Suprapubic skin (tissue), 4 donors: Measurements from ENCODE around the gene ABCA7. TPM values are rescaled to one million over a fixed set of nuclear protein-coding genes. Genes with fewer than 3 reads are reported as not detected.

Source experiments
- DNase-seq, 2 donors: peaks; one replicate each; pipeline ENCODE4 v3.0.0-alpha.2; 2019; ENCODE audit warnings: low spot score in 2 of 2
- H3K27ac ChIP-seq: fragments of 200-600 bp; sonication (generic); one replicate; pipeline ENCODE4 v1.5.1; 2019
- H3K27me3 ChIP-seq: fragments of 200-600 bp; sonication (generic); one replicate; pipeline ENCODE4 v1.5.1; 2019
- H3K36me3 ChIP-seq: fragments of 200-600 bp; sonication (generic); one replicate; pipeline ENCODE4 v1.5.1; 2019
- H3K4me1 ChIP-seq: fragments of 200-600 bp; sonication (generic); one replicate; pipeline ENCODE4 v1.5.1; 2019
- H3K4me3 ChIP-seq: fragments of 200-600 bp; sonication (generic); one replicate; pipeline ENCODE4 v1.5.1; 2019; ENCODE audit warnings: mild to moderate bottlenecking
- H3K9me3 ChIP-seq: fragments of 200-600 bp; sonication (generic); one replicate; pipeline ENCODE4 v1.5.1; 2019
- CTCF ChIP-seq, 2 donors: fragments of 200-600 bp in 1 of 2; fragments of 450-650 bp in 1 of 2; sonication (generic) in 1 of 2; IDR thresholded peaks; one replicate each; pipeline ENCODE4 v1.5.1; 2016 to 2019; ENCODE audit warnings: antibody characterized with exemption in 2 of 2, mild to moderate bottlenecking in 1 of 2, moderate library complexity in 1 of 2
- EP300 ChIP-seq: sonication (generic); formaldehyde crosslinking; IDR thresholded peaks from one replicate; pipeline ENCODE4 v1.6.1; 2017; ENCODE audit warnings: antibody characterized with exemption
- POLR2A ChIP-seq, 2 donors: fragments of 450-650 bp; IDR thresholded peaks; one replicate each; pipeline ENCODE4 v1.6.1; 2017; ENCODE audit warnings: antibody characterized with exemption in 2 of 2, mild to moderate bottlenecking in 2 of 2, moderate library complexity in 2 of 2
- POLR2AphosphoS5 ChIP-seq, 3 donors: sonication (generic); formaldehyde crosslinking; IDR thresholded peaks; one replicate each; pipeline ENCODE4 v1.6.1; 2017; ENCODE audit warnings: antibody characterized with exemption in 3 of 3
- WGBS: methylation state at CpG from one replicate; pipeline ENCODE4 v1.1.5; 2018; 5-methylcytosine and 5-hydroxymethylcytosine counted together
- total RNA-seq, 4 donors: library from RNA; depleted of rRNA; stranded (reverse); fragments of >200 nt; gene quantifications; one replicate each; pipeline ENCODE4 v1.1.0, GENCODE V29; 2016

The ABCA7 gene
- total RNA-seq, 4 donors from 2014 or later: 29.8 to 97.6 (median 47.5) TPM

GRCh38 chr19:1089891-1090290 lies 50.0 kb downstream of the ABCA7 start:
- H3K9me3 ChIP-seq: no peaks in the 10 kb centered on the region
- H3K4me3 ChIP-seq: no peak overlapping the region
- peaks cover 51% of the 10 kb centered on the region for H3K4me1 ChIP-seq
- no peaks in the 10 kb centered on the region for H3K27me3 ChIP-seq
- peaks cover 54% of the 10 kb centered on the region for H3K36me3 ChIP-seq
- WGBS: 84% methylated on average over 6 of the region's 22 CpGs
- no peak for TF ChIP-seq POLR2A (IDR thresholded peaks at IDR 0.05)
- TF ChIP-seq POLR2AphosphoS5 (IDR thresholded peaks at IDR 0.05): no peak
- no peak for TF ChIP-seq EP300
- no peak for TF ChIP-seq CTCF (IDR thresholded peaks at IDR 0.05)
- DNase-seq: no peak
- H3K27ac ChIP-seq: peak overlapping the region; percentile 11

GRCh38 chr19:1090731-1091543 lies 51.0 kb downstream of the ABCA7 start:
- TF ChIP-seq CTCF (IDR thresholded peaks at IDR 0.05) (no peak), EP300 (no peak), POLR2A (IDR thresholded peaks at IDR 0.05) (no peak), POLR2AphosphoS5 (IDR thresholded peaks at IDR 0.05) (no peak)

GRCh38 chr19:1091544-1092175 lies 51.8 kb downstream of the ABCA7 start:
- Histone ChIP-seq H3K9me3 (no peaks in the 10 kb centered on the region), H3K36me3 (peaks cover 48% of the 10 kb centered on the region), H3K4me1 (peaks cover 54% of the 10 kb centered on the region), H3K27me3 (no peaks in the 10 kb centered on the region), H3K27ac (no peak overlapping the region), H3K4me3 (no peak overlapping the region)
- TF ChIP-seq POLR2AphosphoS5 (IDR thresholded peaks at IDR 0.05) (no peak), EP300 (no peak), CTCF (IDR thresholded peaks at IDR 0.05) (no peak), POLR2A (IDR thresholded peaks at IDR 0.05) (no peak)
- no peak for DNase-seq
- no CpG with 5 or more reads among the region's 27 CpGs for WGBS

More at GRCh38 chr19:1090731-1091543, 51.0 kb downstream of the ABCA7 start:
- peaks cover 54% of the 10 kb centered on the region for H3K4me1 ChIP-seq
- DNase-seq: no peak
- no peaks in the 10 kb centered on the region for H3K9me3 ChIP-seq
- 92% methylated on average over 17 of the region's 38 CpGs for WGBS
- H3K27me3 ChIP-seq: no peaks in the 10 kb centered on the region
- no peak overlapping the region for H3K4me3 ChIP-seq
- no peak overlapping the region for H3K27ac ChIP-seq
- peaks cover 51% of the 10 kb centered on the region for H3K36me3 ChIP-seq

- H3K27me3 ChIP-seq: no peaks in the 10 kb centered on the region
- H3K4me1 ChIP-seq: peaks cover 49% of the 10 kb centered on the region
- 86% methylated on average over 15 of the region's 15 CpGs for WGBS
- no peaks in the 10 kb centered on the region for H3K9me3 ChIP-seq
- H3K36me3 ChIP-seq: peaks cover 43% of the 10 kb centered on the region
- TF ChIP-seq POLR2AphosphoS5 (IDR thresholded peaks at IDR 0.05) (no peak), EP300 (no peak), POLR2A (IDR thresholded peaks at IDR 0.05) (no peak), CTCF (IDR thresholded peaks at IDR 0.05) (no peak)
- H3K4me3 ChIP-seq: peak overlapping the region; percentile 96
- no peak for DNase-seq
- no peak overlapping the region for H3K27ac ChIP-seq
Observed at GRCh38 chr19:1093330-1093729, 53.4 kb downstream of the ABCA7 start.

GRCh38 chr19:1093811-1094553 lies 54.1 kb downstream of the ABCA7 start:
- no peak for DNase-seq
- TF ChIP-seq POLR2A (IDR thresholded peaks at IDR 0.05) (no peak), EP300 (no peak), POLR2AphosphoS5 (IDR thresholded peaks at IDR 0.05) (no peak), CTCF (IDR thresholded peaks at IDR 0.05) (no peak)
- WGBS: 54% methylated on average over 25 of the region's 32 CpGs
- peaks cover 36% of the 10 kb centered on the region for H3K36me3 ChIP-seq
- H3K27ac ChIP-seq: no peak overlapping the region
- peak overlapping the region; percentile 96 for H3K4me3 ChIP-seq
- H3K4me1 ChIP-seq: peaks cover 49% of the 10 kb centered on the region
- no peaks in the 10 kb centered on the region for H3K9me3 ChIP-seq
- no peaks in the 10 kb centered on the region for H3K27me3 ChIP-seq
